NT2/D1 (cell line): ENCODE results near the gene IGSF9B.

Experiments
- DNase-seq: peaks from one replicate; pipeline ENCODE4 v3.0.0-alpha.2; 2011; ENCODE audit warnings: low read depth, low spot score
- H3K27me3 ChIP-seq: 2 replicates; pipeline ENCODE4 v1.6.0; 2011; ENCODE audit warnings: mild to moderate bottlenecking; ENCODE audit not compliant: insufficient read length, insufficient read depth
- H3K36me3 ChIP-seq: 2 replicates; pipeline ENCODE4 v1.6.1; 2011; ENCODE audit warnings: mild to moderate bottlenecking, low read length, mixed read lengths; ENCODE audit not compliant: insufficient read depth, insufficient read length
- H3K4me1 ChIP-seq: 2 replicates; pipeline ENCODE4 v1.5.1; 2011; ENCODE audit not compliant: insufficient read depth, insufficient read length
- H3K4me3 ChIP-seq: 2 replicates; pipeline ENCODE4 v1.5.1; 2011; ENCODE audit warnings: low read depth; ENCODE audit not compliant: insufficient read length
- H3K9ac ChIP-seq: 2 replicates; pipeline ENCODE4 v1.6.0; 2011; ENCODE audit warnings: low read depth; ENCODE audit not compliant: insufficient read length
- H3K9me3 ChIP-seq: 2 replicates; pipeline ENCODE4 v1.5.1; 2011; ENCODE audit warnings: mild to moderate bottlenecking, low read length; ENCODE audit not compliant: insufficient read depth
- SUZ12 ChIP-seq: IDR thresholded peaks from 2 replicates; pipeline ENCODE4 v1.6.1; 2011; ENCODE audit not compliant: insufficient read length, insufficient read depth; ENCODE audit errors: extremely low read depth
- YY1 ChIP-seq: IDR thresholded peaks from 2 replicates; pipeline ENCODE4 v1.6.1; 2011; ENCODE audit not compliant: insufficient read length, insufficient read depth
- ZNF274 ChIP-seq: IDR thresholded peaks from 2 replicates; pipeline ENCODE4 v1.6.1; 2011; ENCODE audit warnings: mild to moderate bottlenecking, low read depth, low read length

The IGSF9B gene

DNA sequence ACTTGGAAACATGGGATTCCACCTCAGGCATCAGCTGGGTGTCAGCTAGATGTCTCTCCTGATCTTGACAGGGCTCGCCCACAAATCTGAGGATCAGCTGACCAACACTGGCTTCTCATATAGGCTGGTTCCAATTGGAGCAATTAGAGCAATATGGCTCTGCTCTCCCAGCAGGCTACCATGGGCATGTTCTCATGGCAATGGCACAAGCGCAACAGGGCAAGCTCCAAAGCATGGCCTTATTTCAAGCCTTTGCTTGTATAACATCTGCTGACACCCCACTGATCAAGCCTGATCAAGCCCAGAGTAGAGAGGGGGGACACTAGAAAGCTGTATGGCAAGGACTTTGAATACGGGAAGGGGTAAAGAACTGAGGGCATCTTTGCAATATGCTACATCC, 70.7 kb downstream of the IGSF9B start:
- no peaks in the 10 kb centered on the region for H3K9me3 ChIP-seq
- no peak for DNase-seq
- TF ChIP-seq YY1 (no peak), ZNF274 (no peak), SUZ12 (no peak)

DNA sequence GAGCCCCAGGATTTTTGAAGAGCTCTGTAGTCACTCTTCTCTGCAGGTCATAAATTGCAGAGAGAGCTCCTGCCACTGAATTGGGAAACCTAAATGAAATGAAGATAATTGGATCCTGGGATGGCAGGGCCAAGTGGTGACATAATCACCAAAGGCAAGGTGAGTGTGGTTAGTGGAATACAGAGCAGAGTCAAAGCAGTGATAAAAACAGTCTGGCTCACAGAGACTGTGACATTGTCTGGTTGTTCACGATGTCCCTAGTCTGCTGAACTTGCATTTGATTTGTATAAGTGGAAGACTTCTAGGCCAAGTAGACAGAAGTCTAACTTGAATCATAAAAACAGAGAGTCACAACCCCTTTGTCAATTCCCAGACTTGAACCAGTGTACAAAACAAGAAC, 84.6 kb downstream of the IGSF9B start:
- H3K27me3 ChIP-seq = no peaks in the 10 kb centered on the region
- no peak for DNase-seq

More for the DNA sequence above, 70.7 kb downstream of the IGSF9B start:
- H3K9ac ChIP-seq = no peak overlapping the region
- H3K4me1 ChIP-seq = no peaks in the 10 kb centered on the region
- H3K4me3 ChIP-seq = no peak overlapping the region
- no peaks in the 10 kb centered on the region for H3K27me3 ChIP-seq
- H3K36me3 ChIP-seq = no peaks in the 10 kb centered on the region

GRCh38 chr11:133867456-133867855, 89.3 kb downstream of the IGSF9B start:
- H3K9me3 ChIP-seq = no peaks in the 10 kb centered on the region

More for the DNA sequence above, 84.6 kb downstream of the IGSF9B start:
- Histone ChIP-seq H3K36me3 (no peaks in the 10 kb centered on the region), H3K9me3 (no peaks in the 10 kb centered on the region), H3K4me1 (no peaks in the 10 kb centered on the region), H3K9ac (no peak overlapping the region), H3K4me3 (no peak overlapping the region)
- TF ChIP-seq YY1 (no peak), ZNF274 (no peak), SUZ12 (no peak)

DNA sequence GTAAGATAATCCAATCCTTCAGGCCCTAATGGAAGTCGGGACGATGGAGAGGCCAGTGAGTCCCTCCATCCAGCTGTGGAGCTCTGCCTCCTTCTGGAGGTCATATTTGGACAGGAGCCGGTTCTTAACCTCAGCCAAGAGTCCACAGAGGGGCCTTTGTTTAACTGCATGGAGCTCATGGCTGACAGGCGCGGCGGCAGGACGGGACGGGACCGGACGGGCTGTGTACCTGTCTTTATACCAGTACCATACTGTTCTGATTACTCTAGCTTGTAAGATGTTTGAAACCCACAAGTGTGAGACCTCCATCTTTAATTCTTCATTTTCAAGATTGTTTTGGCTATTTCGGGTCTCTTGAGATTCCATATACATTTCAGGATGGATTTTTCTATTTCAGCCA, 91.3 kb downstream of the IGSF9B start:
- no peaks in the 10 kb centered on the region for H3K27me3 ChIP-seq
- no peak for DNase-seq
- no peaks in the 10 kb centered on the region for H3K4me1 ChIP-seq
- H3K36me3 ChIP-seq = no peaks in the 10 kb centered on the region
- TF ChIP-seq ZNF274 = no peak
- TF ChIP-seq YY1 = no peak
- no peak for TF ChIP-seq SUZ12
- no peak overlapping the region for H3K4me3 ChIP-seq
- no peak overlapping the region for H3K9ac ChIP-seq
- no peaks in the 10 kb centered on the region for H3K9me3 ChIP-seq

More at GRCh38 chr11:133867456-133867855, 89.3 kb downstream of the IGSF9B start:
- Histone ChIP-seq H3K9ac (no peak overlapping the region), H3K27me3 (no peaks in the 10 kb centered on the region), H3K4me1 (no peaks in the 10 kb centered on the region), H3K36me3 (no peaks in the 10 kb centered on the region), H3K4me3 (no peak overlapping the region)
- TF ChIP-seq SUZ12 (no peak), YY1 (no peak), ZNF274 (no peak)
- no peak for DNase-seq

DNA sequence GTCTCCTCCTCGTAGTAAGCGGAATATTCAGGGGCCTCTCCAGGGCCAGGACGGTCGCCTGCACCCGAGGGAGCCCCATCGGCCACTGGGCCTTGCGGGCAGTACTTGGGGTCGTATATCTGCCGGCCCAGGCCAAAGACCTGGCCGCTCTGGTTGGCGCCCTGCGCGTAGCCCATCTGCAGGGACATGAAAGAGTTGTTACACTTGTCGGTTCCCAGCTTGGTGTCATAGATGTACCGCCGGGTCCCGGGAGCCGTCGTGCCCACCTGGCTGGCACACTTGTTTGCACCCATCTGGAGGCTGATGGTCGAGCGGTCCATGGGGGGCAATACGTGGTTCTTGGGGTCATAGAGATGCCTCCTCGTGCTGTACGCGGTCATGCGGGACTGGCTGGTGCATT, 92.0 kb downstream of the IGSF9B start:
- no peak overlapping the region for H3K9ac ChIP-seq
- no peaks in the 10 kb centered on the region for H3K36me3 ChIP-seq
- H3K4me1 ChIP-seq = no peaks in the 10 kb centered on the region
- H3K27me3 ChIP-seq = no peaks in the 10 kb centered on the region
- H3K4me3 ChIP-seq = no peak overlapping the region
- no peaks in the 10 kb centered on the region for H3K9me3 ChIP-seq
- DNase-seq = no peak
- TF ChIP-seq YY1 = no peak
- no peak for TF ChIP-seq ZNF274
- no peak for TF ChIP-seq SUZ12

DNA sequence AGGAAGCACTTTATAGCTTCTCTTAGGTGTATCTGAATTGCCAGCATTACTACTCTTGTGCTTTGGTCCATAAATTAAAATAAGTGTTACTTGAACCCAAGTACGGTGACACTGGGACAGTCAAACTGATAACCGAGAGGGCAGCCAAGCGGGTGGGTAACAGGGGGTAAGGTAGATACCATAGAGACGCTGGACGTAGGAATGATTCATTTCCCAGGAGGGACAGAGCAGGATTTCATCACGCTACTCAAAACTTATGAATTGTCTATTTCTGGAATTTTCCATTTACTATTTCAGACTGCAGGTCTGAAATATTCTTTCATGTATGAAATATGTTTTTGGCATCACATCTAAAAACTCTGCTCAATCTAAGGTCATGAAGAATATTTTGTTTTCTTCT, 96.6 kb downstream of the IGSF9B start:
- H3K4me1 ChIP-seq = no peaks in the 10 kb centered on the region
- no peak for DNase-seq
- H3K9ac ChIP-seq = no peak overlapping the region
- no peaks in the 10 kb centered on the region for H3K27me3 ChIP-seq
- peaks cover 5% of the 10 kb centered on the region; the same call in 1 of the 2 replicates for H3K9me3 ChIP-seq
- no peak for TF ChIP-seq ZNF274
- TF ChIP-seq YY1 = no peak
- no peak for TF ChIP-seq SUZ12
- no peak overlapping the region for H3K4me3 ChIP-seq
- no peaks in the 10 kb centered on the region for H3K36me3 ChIP-seq
